GM12878 (cell line): ENCODE results near the gene DUS1L. TPM values are rescaled to one million over a fixed set of nuclear protein-coding genes. Genes with fewer than 3 reads are reported as not detected.

Experiments
- ATAC-seq: fragments of 200-7000 bp; cut with Tn5 transposase; 3 replicates; pipeline ENCODE4 v1.9.1; 2020; ENCODE audit warnings: mild to moderate bottlenecking, moderate library complexity
- BruUV-seq: library from RNA; stranded (reverse); fragments of 400-500 nt; replicated peaks from 2 replicates; lab custom pipeline; 2021; lab: Mats Ljungman, UMichigan
- CTCF ChIA-PET: fragments of 300-600 bp; sonication (Branson Sonifier 250); formaldehyde crosslinking; extraction: SDS; loops from one replicate; lab custom pipeline; 2021; ENCODE audit warnings: inconsistent platforms; lab: Yijun Ruan, JAX
- POLR2A ChIA-PET: fragments of 350-600 bp; formaldehyde crosslinking; extraction: SDS; loops from one replicate; lab custom pipeline; 2021; ENCODE audit warnings: inconsistent platforms; lab: Charles Lee
- RAD21 ChIA-PET: fragments of 300-600 bp; sonication (Branson Sonifier 250); formaldehyde crosslinking; loops from one replicate; lab custom pipeline; 2023; ENCODE audit warnings: antibody characterized with exemption; ENCODE audit not compliant: unreplicated experiment; lab: Charles Lee
- SMC1A ChIA-PET: fragments of 300-600 bp; sonication (Branson Sonifier 250); formaldehyde crosslinking; loops from one replicate; lab custom pipeline; 2023; ENCODE audit not compliant: unreplicated experiment, uncharacterized antibody; lab: Charles Lee
- DNase-seq: peaks from one replicate; pipeline ENCODE4 v3.0.0-alpha.2; 2011; ENCODE audit warnings: low read depth, low spot score
- FAIRE-seq: peaks from 3 replicates; lab custom pipeline; 2011; peaks lifted over from hg19 to GRCh38; lab: Jason Lieb, UNC
- H2AFZ ChIP-seq: 2 replicates; pipeline ENCODE4 v1.6.0; 2011; ENCODE audit warnings: low read depth, low read length, control low read depth; ENCODE audit not compliant: control insufficient read depth
- H3K27ac ChIP-seq: 2 replicates; pipeline ENCODE4 v1.5.1; 2011; ENCODE audit warnings: control low read depth; ENCODE audit not compliant: control insufficient read depth, insufficient read depth
- H3K27me3 ChIP-seq, 2 experiments: replicated peaks in 1 of 2; 2 replicates each; pipeline versions ENCODE4 v1.6.0 to v1.6.1; 2011; ENCODE audit warnings: low read length in 1 of 2; ENCODE audit not compliant: control insufficient read depth in 2 of 2, insufficient read depth in 2 of 2
- H3K36me3 ChIP-seq, 2 experiments: 2 replicates each; pipeline ENCODE4 v1.5.1; 2011; ENCODE audit warnings: low read length in 1 of 2; ENCODE audit not compliant: control insufficient read depth in 2 of 2, insufficient read depth in 2 of 2
- H3K4me1 ChIP-seq: 2 replicates; pipeline ENCODE4 v1.6.1; 2011; ENCODE audit warnings: mild to moderate bottlenecking, low read length, moderate library complexity, mixed read lengths; ENCODE audit not compliant: control insufficient read depth, insufficient read depth
- H3K4me2 ChIP-seq: 2 replicates; pipeline ENCODE4 v1.6.0; 2011; ENCODE audit warnings: control low read depth; ENCODE audit not compliant: control insufficient read depth, insufficient read depth
- H3K4me3 ChIP-seq: fragments of 200-600 bp; sonication (generic); 2 replicates; pipeline ENCODE4 v1.5.1; 2016
- H3K79me2 ChIP-seq: 2 replicates; pipeline ENCODE4 v1.6.0; 2011; ENCODE audit warnings: low read length; ENCODE audit not compliant: control insufficient read depth, insufficient read depth
- H3K9ac ChIP-seq: 2 replicates; pipeline ENCODE4 v1.8.0; 2011; ENCODE audit warnings: low read length, control low read depth, mixed read lengths; ENCODE audit not compliant: control insufficient read depth, insufficient read depth
- H3K9me3 ChIP-seq: replicated peaks from 3 replicates; pipeline ENCODE4 v1.5.1; 2011; ENCODE audit warnings: mild to moderate bottlenecking, low read length; ENCODE audit not compliant: control insufficient read depth, insufficient read depth
- H4K20me1 ChIP-seq: 2 replicates; pipeline ENCODE4 v1.6.0; 2011; ENCODE audit not compliant: control insufficient read depth, insufficient read depth
- ASH2L ChIP-seq: fragments of 300-600, 200-600 bp; sonication (generic); IDR thresholded peaks from 2 replicates; pipeline ENCODE4 v1.6.1; 2017; ENCODE audit warnings: low read depth, mild to moderate bottlenecking, borderline replicate concordance
- POLR2A ChIP-seq: IDR thresholded peaks from 2 replicates; pipeline ENCODE4 v1.6.1; 2011; ENCODE audit warnings: low read depth, mild to moderate bottlenecking, low read length
- POLR2AphosphoS2 ChIP-seq: IDR thresholded peaks from 2 replicates; pipeline ENCODE4 v1.6.1; 2011; ENCODE audit warnings: low read depth, mild to moderate bottlenecking, low read length, improper control_type of control experiment, moderate library complexity
- RCOR1 ChIP-seq: conservative IDR thresholded peaks from 2 replicates; pipeline ENCODE4 v1.6.1; 2012; ENCODE audit warnings: low read depth, low read length, improper control_type of control experiment
- STAT1 ChIP-seq: fragments of 450-650 bp; conservative IDR thresholded peaks from 2 replicates; pipeline ENCODE4 v1.6.1; 2014; ENCODE audit warnings: antibody characterized with exemption, mild to moderate bottlenecking
- WGBS: methylation state at CpG from one replicate; pipeline ENCODE4 v1.1.6; 2016; ENCODE audit warnings: low lambda C conversion rate; ENCODE audit not compliant: insufficient replicate concordance, insufficient coverage; ENCODE audit errors: missing lambda C conversion rate; 5-methylcytosine and 5-hydroxymethylcytosine counted together
- in situ Hi-C: fragments of 300-500 bp; cut with MboI; formaldehyde crosslinking; loops from 9 replicates; pipeline ENCODE4 v1.14.3; 2018; ENCODE audit warnings: mixed read lengths
- intact Hi-C: fragments of 100-400 bp; cut with micrococcal nuclease; formaldehyde crosslinking; loops from one replicate; pipeline ENCODE4 v1.14.2; 2022; ENCODE audit not compliant: unreplicated experiment
- polyA plus RNA-seq, 11 experiments: library from polyadenylated mRNA; depleted of rRNA in 4 of 11; unstranded in 6 of 11; stranded (reverse) in 5 of 11; fragments of >200 nt; fragmentation: Nextera tagmentation in 4 of 11; fragmentation: Illumina TruSeq in 1 of 11; extraction: Ambion mirVana in 4 of 11; extraction: Trizol in 1 of 11; gene quantifications; 1 replicate in 1 of 11; 2 replicates in 10 of 11; pipeline versions ENCODE4 v1.2.1 to v1.2.3, GENCODE V29; 2011 to 2016; ENCODE audit warnings: inconsistent platforms in 2 of 11, missing spikeins in 2 of 11, low read depth in 1 of 11
- total RNA-seq, 4 experiments: library from RNA; depleted of rRNA in 3 of 4; stranded (reverse); fragments of >200 nt in 3 of 4; fragmentation: Illumina TruSeq in 1 of 4; extraction: Trizol in 1 of 4; gene quantifications; 2 replicates each; pipeline versions ENCODE4 v1.2.1 to v1.2.3, GENCODE V29; 2013 to 2021
- TF ChIP-seq, protein P1 (sequence below): fragments of 150-350 bp; IDR thresholded peaks from 2 replicates; pipeline ENCODE4 v1.6.1; 2016; ENCODE audit warnings: low read depth, low read length

DUS1L gene
- total and polyA plus RNA-seq, 10 of the 15 experiments (the other 5 are each of a cell fraction or from before 2014, with no cell fraction given), result 6.1 to 157 (median 44.5) TPM

DNA sequence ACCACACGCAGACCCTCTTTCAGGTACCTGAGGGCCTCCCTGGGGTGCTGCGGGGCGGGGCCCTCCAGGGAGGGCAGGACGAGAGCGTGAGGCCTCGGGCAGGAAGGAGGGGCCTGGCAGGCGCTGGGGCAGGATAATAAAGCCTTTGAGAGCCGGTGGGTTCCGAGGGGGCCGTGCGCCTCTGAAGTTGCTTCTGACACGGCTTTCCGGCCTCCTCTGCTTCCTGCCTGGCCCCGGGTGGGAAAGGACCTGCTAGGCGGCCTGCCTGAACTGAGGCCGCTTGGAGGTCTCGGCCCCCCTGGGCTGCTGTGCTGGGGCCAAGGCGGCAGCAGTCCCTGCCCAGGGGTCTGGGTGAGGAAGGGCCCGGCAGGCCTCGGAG is 53.4 kb downstream of the DUS1L start:
- BruUV-seq, result no TSS peak
- DNase-seq (no peak), FAIRE-seq (no peak), ATAC-seq (no peak)
- H3K9me3 ChIP-seq, result no peaks in the 10 kb centered on the region
- ChIA-PET POLR2A (no interaction called here), RAD21 (no interaction called here), SMC1A (no interaction called here), CTCF (no interaction called here)
- WGBS, result 87% methylated on average over 15 of the region's 20 CpGs
- H3K4me3 ChIP-seq, result no peak overlapping the region
- H3K9ac ChIP-seq, result no peak overlapping the region
- no peaks in the 10 kb centered on the region for H3K36me3 ChIP-seq
- in situ Hi-C loops (no loop called here), intact Hi-C loops (no loop called here)
- no peaks in the 10 kb centered on the region for H3K79me2 ChIP-seq
- TF ChIP-seq POLR2AphosphoS2 (no peak), ASH2L (no peak), RCOR1 (no peak), POLR2A (0 out of 2 replicates have a peak, but pooled peaks have one; percentile 3), STAT1 (no peak)
- TF ChIP-seq, protein P1, sequence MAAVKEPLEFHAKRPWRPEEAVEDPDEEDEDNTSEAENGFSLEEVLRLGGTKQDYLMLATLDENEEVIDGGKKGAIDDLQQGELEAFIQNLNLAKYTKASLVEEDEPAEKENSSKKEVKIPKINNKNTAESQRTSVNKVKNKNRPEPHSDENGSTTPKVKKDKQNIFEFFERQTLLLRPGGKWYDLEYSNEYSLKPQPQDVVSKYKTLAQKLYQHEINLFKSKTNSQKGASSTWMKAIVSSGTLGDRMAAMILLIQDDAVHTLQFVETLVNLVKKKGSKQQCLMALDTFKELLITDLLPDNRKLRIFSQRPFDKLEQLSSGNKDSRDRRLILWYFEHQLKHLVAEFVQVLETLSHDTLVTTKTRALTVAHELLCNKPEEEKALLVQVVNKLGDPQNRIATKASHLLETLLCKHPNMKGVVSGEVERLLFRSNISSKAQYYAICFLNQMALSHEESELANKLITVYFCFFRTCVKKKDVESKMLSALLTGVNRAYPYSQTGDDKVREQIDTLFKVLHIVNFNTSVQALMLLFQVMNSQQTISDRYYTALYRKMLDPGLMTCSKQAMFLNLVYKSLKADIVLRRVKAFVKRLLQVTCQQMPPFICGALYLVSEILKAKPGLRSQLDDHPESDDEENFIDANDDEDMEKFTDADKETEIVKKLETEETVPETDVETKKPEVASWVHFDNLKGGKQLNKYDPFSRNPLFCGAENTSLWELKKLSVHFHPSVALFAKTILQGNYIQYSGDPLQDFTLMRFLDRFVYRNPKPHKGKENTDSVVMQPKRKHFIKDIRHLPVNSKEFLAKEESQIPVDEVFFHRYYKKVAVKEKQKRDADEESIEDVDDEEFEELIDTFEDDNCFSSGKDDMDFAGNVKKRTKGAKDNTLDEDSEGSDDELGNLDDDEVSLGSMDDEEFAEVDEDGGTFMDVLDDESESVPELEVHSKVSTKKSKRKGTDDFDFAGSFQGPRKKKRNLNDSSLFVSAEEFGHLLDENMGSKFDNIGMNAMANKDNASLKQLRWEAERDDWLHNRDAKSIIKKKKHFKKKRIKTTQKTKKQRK, result no peak
- H3K4me2 ChIP-seq, result no peak overlapping the region
- H3K27ac ChIP-seq, result no peak overlapping the region
- no peaks in the 10 kb centered on the region for H3K27me3 ChIP-seq
- H4K20me1 ChIP-seq, result no peaks in the 10 kb centered on the region
- H2AFZ ChIP-seq, result no peak overlapping the region
- no peaks in the 10 kb centered on the region for H3K4me1 ChIP-seq
